HepG2 (cell line): ENCODE data around the gene SFT2D1. TPM values are rescaled to one million over a fixed set of nuclear protein-coding genes. Genes with fewer than 3 reads are reported as not detected.
A peak's percentile ranks its signal among the peaks of the same experiment; 100 is the strongest.

Source experiments
- AFF4 ChIP-seq: sonication (generic); formaldehyde crosslinking; IDR thresholded peaks from 2 replicates; pipeline ENCODE4 v1.4.0; 2020; ENCODE audit warnings: missing genetic modification reagents
- CBFB ChIP-seq: sonication (generic); formaldehyde crosslinking; IDR thresholded peaks from 2 replicates; pipeline ENCODE4 v1.4.0; 2020; ENCODE audit warnings: missing genetic modification reagents
- CEBPZ ChIP-seq: IDR thresholded peaks from 2 replicates; pipeline ENCODE4 v1.6.1; 2012; ENCODE audit warnings: low read length, improper control_type of control experiment
- CHD4 ChIP-seq: fragments of 200-600 bp; sonication (generic); IDR thresholded peaks from 2 replicates; pipeline ENCODE4 v1.7.0; 2017; ENCODE audit warnings: mild to moderate bottlenecking, low read length, borderline replicate concordance
- CREBL2 ChIP-seq: sonication (generic); formaldehyde crosslinking; IDR thresholded peaks from 2 replicates; pipeline ENCODE4 v1.8.1; 2023; ENCODE audit warnings: missing genetic modification reagents, mild to moderate bottlenecking, borderline replicate concordance
- CSRNP2 ChIP-seq: sonication (generic); formaldehyde crosslinking; conservative IDR thresholded peaks from 2 replicates; pipeline ENCODE4 v1.8.0; 2022; ENCODE audit warnings: low read depth, missing genetic modification reagents
- ERF ChIP-seq: IDR thresholded peaks from 2 replicates; pipeline ENCODE4 v1.6.1; 2018; ENCODE audit warnings: missing biosample characterization, missing genetic modification reagents
- FLYWCH1 ChIP-seq: sonication (generic); formaldehyde crosslinking; IDR thresholded peaks from 2 replicates; pipeline ENCODE4 v1.8.1; 2023; ENCODE audit warnings: mild to moderate bottlenecking, missing genetic modification reagents
- FOXP1 ChIP-seq, 2 experiments: fragments of 450-650 bp in 1 of 2; IDR thresholded peaks; 2 replicates each; pipeline ENCODE4 v1.6.1; 2017 to 2018; ENCODE audit warnings: antibody characterized with exemption in 1 of 2
- HNRNPL ChIP-seq: fragments of 200-400 bp; formaldehyde crosslinking; IDR thresholded peaks from 2 replicates; pipeline ENCODE4 v1.6.1; 2017; ENCODE audit warnings: mild to moderate bottlenecking, low read depth, low read length
- JARID2 ChIP-seq: sonication (generic); formaldehyde crosslinking; IDR thresholded peaks from 2 replicates; pipeline ENCODE4 v1.8.1; 2023; ENCODE audit warnings: missing genetic modification reagents, inconsistent platforms; ENCODE audit not compliant: insufficient replicate concordance
- KDM5B ChIP-seq: sonication (generic); formaldehyde crosslinking; IDR thresholded peaks from 2 replicates; pipeline ENCODE4 v1.4.0; 2020; ENCODE audit warnings: missing genetic modification reagents, mild to moderate bottlenecking, borderline replicate concordance
- PAWR ChIP-seq: sonication (generic); formaldehyde crosslinking; IDR thresholded peaks from 2 replicates; pipeline ENCODE4 v1.4.0; 2020; ENCODE audit warnings: missing genetic modification reagents, mild to moderate bottlenecking, borderline replicate concordance
- PHB2 ChIP-seq: fragments of 450-650 bp; IDR thresholded peaks from 2 replicates; pipeline ENCODE4 v1.6.1; 2018; ENCODE audit not compliant: partially characterized antibody
- PITX1 ChIP-seq: sonication (generic); formaldehyde crosslinking; IDR thresholded peaks from 2 replicates; pipeline ENCODE4 v1.5.1; 2020; ENCODE audit warnings: mild to moderate bottlenecking, missing genetic modification reagents
- POGZ ChIP-seq: sonication (generic); formaldehyde crosslinking; IDR thresholded peaks from 2 replicates; pipeline ENCODE4 v1.4.0; 2020; ENCODE audit warnings: mild to moderate bottlenecking, missing genetic modification reagents
- PREB ChIP-seq: sonication (generic); formaldehyde crosslinking; IDR thresholded peaks from 2 replicates; pipeline ENCODE4 v1.4.0; 2020; ENCODE audit warnings: missing genetic modification reagents
- PRPF4 ChIP-seq: fragments of 200-400 bp; formaldehyde crosslinking; IDR thresholded peaks from 2 replicates; pipeline ENCODE4 v1.6.1; 2016; ENCODE audit warnings: low read length, low read depth; ENCODE audit not compliant: poor library complexity, severe bottlenecking
- RXRB ChIP-seq: IDR thresholded peaks from 2 replicates; pipeline ENCODE4 v1.6.1; 2016; ENCODE audit warnings: borderline replicate concordance, missing genetic modification reagents, missing compliant biosample characterization
- SMYD3 ChIP-seq: sonication (generic); formaldehyde crosslinking; IDR thresholded peaks from 2 replicates; pipeline ENCODE4 v1.8.1; 2023; ENCODE audit warnings: mild to moderate bottlenecking, missing genetic modification reagents
- ZNF564 ChIP-seq: sonication (generic); formaldehyde crosslinking; IDR thresholded peaks from 2 replicates; pipeline ENCODE4 v1.8.1; 2023; ENCODE audit warnings: mild to moderate bottlenecking, missing genetic modification reagents
- polyA plus RNA-seq, 8 experiments: library from polyadenylated mRNA; depleted of rRNA in 3 of 8; stranded (reverse) in 7 of 8; unstranded in 1 of 8; fragments of >200 nt; fragmentation: Illumina TruSeq in 4 of 8; extraction: Trizol in 4 of 8; gene quantifications; 2 replicates each; pipeline versions ENCODE4 v1.2.1 to v1.2.3, GENCODE V29; 2011 to 2016; ENCODE audit warnings: low read depth in 4 of 8, missing spikeins in 1 of 8, mixed read lengths in 1 of 8; ENCODE audit not compliant: insufficient read depth in 1 of 8
- total RNA-seq, 5 experiments: library from RNA; depleted of rRNA; stranded (reverse); fragments of >200 nt; fragmentation: Illumina TruSeq; extraction: Trizol; gene quantifications; 2 replicates each; pipeline ENCODE4 v1.2.3, GENCODE V29; 2016; ENCODE audit warnings: low read depth in 1 of 5

SFT2D1 gene
- total and polyA plus RNA-seq, 2 of the 13 experiments (the other 11 are each of a cell fraction or from before 2014, with no cell fraction given), result 115 to 147 TPM

GRCh38 chr6:166361077-166361429 lies 18.7 kb upstream of the SFT2D1 start (continued):
- TF ChIP-seq ZNF564 (CRISPR knock-in tag) (peak; percentile 97), PAWR (CRISPR knock-in tag) (no peak), PREB (no peak), PITX1 (CRISPR knock-in tag) (peak; percentile 90), RXRB (CRISPR knock-in tag) (peak; percentile 99), FLYWCH1 (CRISPR knock-in tag) (0 out of 2 replicates have a peak, but pooled peaks have one; percentile 3), FOXP1 (IDR thresholded peaks at IDR 0.05) (peak; percentile 68), FOXP1 (CRISPR knock-in tag; IDR thresholded peaks at IDR 0.05) (peak; percentile 92), CBFB (CRISPR knock-in tag) (peak; percentile 62; the same call in 1 of the 2 replicates), HNRNPL (0 out of 2 replicates have a peak, but pooled peaks have one; percentile 46), PRPF4 (no peak), CSRNP2 (CRISPR knock-in tag) (no peak), POGZ (CRISPR knock-in tag) (peak; percentile 94), JARID2 (CRISPR knock-in tag) (peak; percentile 91), KDM5B (CRISPR knock-in tag) (peak; percentile 88; the same call in 1 of the 2 replicates), CREBL2 (CRISPR knock-in tag) (0 out of 2 replicates have a peak, but pooled peaks have one; percentile 52), ERF (peak; percentile 100), CHD4 (no peak), AFF4 (0 out of 2 replicates have a peak, but pooled peaks have one; percentile 29), CEBPZ (no peak), PHB2 (no peak), SMYD3 (peak; percentile 96)
